Measurements from ENCODE around the gene ERN2. TPM values are rescaled to one million over a fixed set of nuclear protein-coding genes. Genes with fewer than 3 reads are reported as not detected.

ERN2 gene
- polyA plus RNA-seq, 3 donors, result not detected

DNA sequence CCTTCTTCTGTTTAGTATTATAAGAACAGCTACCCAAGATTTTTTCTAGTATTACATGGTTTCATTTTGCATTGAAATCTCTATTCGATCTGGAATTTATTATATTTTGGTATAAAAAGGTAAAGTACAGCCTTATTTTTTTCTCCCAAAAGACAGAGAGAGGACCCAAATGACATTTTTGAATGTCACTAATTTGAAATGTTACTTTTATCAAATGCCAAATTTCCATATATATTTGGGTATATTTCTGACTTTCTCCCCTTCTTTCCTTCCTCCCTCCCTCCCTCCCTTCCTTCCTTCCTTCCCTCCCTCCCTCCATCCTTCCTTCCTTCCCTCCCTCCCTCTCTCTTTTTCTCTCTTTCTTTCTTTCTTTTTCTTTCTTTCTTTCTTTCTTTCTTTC is 35.6 kb upstream of the ERN2 start:
- Histone ChIP-seq H4K20me1 (ENCODE audit: insufficient read depth, low read length) (no peaks in the 10 kb centered on the region), H3K9ac (ENCODE audit: insufficient read depth, low read length, poor library complexity, severe bottlenecking) (no peak overlapping the region), H3K9me3 (replicated peaks in 1 of 2; ENCODE audit: control insufficient read depth in 1 of 2, insufficient read depth in 1 of 2, low read length in 2 of 2) (no peaks in the 10 kb centered on the region), H3K79me2 (ENCODE audit: insufficient read depth, low read length) (no peaks in the 10 kb centered on the region), H3K4me1 (ENCODE audit: control insufficient read depth in 1 of 2, insufficient read depth in 2 of 2, low read length in 2 of 2) (no peaks in the 10 kb centered on the region), H2AFZ (ENCODE audit: insufficient read depth, low read depth, low read length, poor library complexity, severe bottlenecking) (no peak overlapping the region), H3K4me2 (replicated peaks; ENCODE audit: extremely low read depth, low read length, poor library complexity, severe bottlenecking) (no peak overlapping the region), H3K27me3 (ENCODE audit: control insufficient read depth in 2 of 2, insufficient read depth in 2 of 2, low read length in 2 of 2) (peaks cover 14 to 26% of the 10 kb centered on the region in 2 donors), H3K27ac (ENCODE audit: low read depth in 1 of 2, low read length in 2 of 2) (no peak overlapping the region), H3K4me3 (replicated peaks in 1 of 3; ENCODE audit: low read depth in 2 of 3, low read length in 3 of 3) (no peak overlapping the region), H3K36me3 (replicated peaks in 1 of 2; ENCODE audit: control insufficient read depth in 1 of 2, insufficient read depth in 2 of 2, low read length in 2 of 2) (no peaks in the 10 kb centered on the region)
- H3K27ac Mint-ChIP-seq, result no peak overlapping the region
- WGBS (ENCODE audit: insufficient coverage), result no CpG with 5 or more reads among the region's 1 CpG
- H3K4me3 Mint-ChIP-seq, result no peak overlapping the region
- DNase-seq, result no peak
- TF ChIP-seq, protein P1, sequence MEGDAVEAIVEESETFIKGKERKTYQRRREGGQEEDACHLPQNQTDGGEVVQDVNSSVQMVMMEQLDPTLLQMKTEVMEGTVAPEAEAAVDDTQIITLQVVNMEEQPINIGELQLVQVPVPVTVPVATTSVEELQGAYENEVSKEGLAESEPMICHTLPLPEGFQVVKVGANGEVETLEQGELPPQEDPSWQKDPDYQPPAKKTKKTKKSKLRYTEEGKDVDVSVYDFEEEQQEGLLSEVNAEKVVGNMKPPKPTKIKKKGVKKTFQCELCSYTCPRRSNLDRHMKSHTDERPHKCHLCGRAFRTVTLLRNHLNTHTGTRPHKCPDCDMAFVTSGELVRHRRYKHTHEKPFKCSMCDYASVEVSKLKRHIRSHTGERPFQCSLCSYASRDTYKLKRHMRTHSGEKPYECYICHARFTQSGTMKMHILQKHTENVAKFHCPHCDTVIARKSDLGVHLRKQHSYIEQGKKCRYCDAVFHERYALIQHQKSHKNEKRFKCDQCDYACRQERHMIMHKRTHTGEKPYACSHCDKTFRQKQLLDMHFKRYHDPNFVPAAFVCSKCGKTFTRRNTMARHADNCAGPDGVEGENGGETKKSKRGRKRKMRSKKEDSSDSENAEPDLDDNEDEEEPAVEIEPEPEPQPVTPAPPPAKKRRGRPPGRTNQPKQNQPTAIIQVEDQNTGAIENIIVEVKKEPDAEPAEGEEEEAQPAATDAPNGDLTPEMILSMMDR (IDR thresholded peaks at IDR 0.05), result no peak
- intact Hi-C loops (cut with micrococcal nuclease), result no loop called here
- H3K9me3 Mint-ChIP-seq, result peaks cover 0 to 6% (median 2%) of the 10 kb centered on the region in 7 donors
- H3K27me3 Mint-ChIP-seq (ENCODE audit: low read depth in 3 of 3), result peaks cover 36 to 53% (median 41%) of the 10 kb centered on the region in 3 donors
- H3K4me1 Mint-ChIP-seq, result no peaks in the 10 kb centered on the region
- H3K36me3 Mint-ChIP-seq, result no peaks in the 10 kb centered on the region

DNA sequence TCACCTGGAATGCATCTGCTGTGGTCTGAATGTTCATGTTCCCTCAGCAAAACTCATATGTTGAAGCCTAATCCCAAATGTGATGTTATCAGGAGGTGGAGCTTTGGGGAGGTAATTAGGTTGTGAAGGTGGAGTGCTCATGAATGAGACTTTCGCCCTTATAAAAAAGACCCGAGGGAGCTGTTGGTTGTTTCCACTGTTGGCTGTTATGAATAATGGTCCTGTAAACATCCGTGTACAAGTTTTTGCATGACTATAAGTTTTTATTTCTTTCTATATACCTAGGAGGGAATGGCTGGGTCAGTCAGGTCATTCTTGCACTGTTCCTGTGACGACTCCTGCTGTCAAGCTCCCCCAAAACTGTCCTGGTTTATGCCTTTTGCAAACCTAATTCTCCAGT is 32.2 kb upstream of the ERN2 start:
- peaks cover 18 to 49% (median 29%) of the 10 kb centered on the region in 3 donors for H3K27me3 Mint-ChIP-seq (ENCODE audit: low read depth in 3 of 3)
- no CpG with 5 or more reads among the region's 4 CpGs for WGBS (ENCODE audit: insufficient coverage)

More for the DNA sequence above, 32.2 kb upstream of the ERN2 start:
- Histone ChIP-seq H3K27ac (ENCODE audit: low read depth in 1 of 2, low read length in 2 of 2) (no peak overlapping the region), H3K36me3 (replicated peaks in 1 of 2; ENCODE audit: control insufficient read depth in 1 of 2, insufficient read depth in 2 of 2, low read length in 2 of 2) (no peaks in the 10 kb centered on the region), H3K4me3 (replicated peaks in 1 of 3; ENCODE audit: low read depth in 2 of 3, low read length in 3 of 3) (no peak overlapping the region), H2AFZ (ENCODE audit: insufficient read depth, low read depth, low read length, poor library complexity, severe bottlenecking) (no peak overlapping the region), H4K20me1 (ENCODE audit: insufficient read depth, low read length) (no peaks in the 10 kb centered on the region), H3K4me2 (replicated peaks; ENCODE audit: extremely low read depth, low read length, poor library complexity, severe bottlenecking) (no peak overlapping the region), H3K4me1 (ENCODE audit: control insufficient read depth in 1 of 2, insufficient read depth in 2 of 2, low read length in 2 of 2) (no peaks in the 10 kb centered on the region), H3K9ac (ENCODE audit: insufficient read depth, low read length, poor library complexity, severe bottlenecking) (no peak overlapping the region), H3K79me2 (ENCODE audit: insufficient read depth, low read length) (no peaks in the 10 kb centered on the region), H3K27me3 (ENCODE audit: control insufficient read depth in 2 of 2, insufficient read depth in 2 of 2, low read length in 2 of 2) (peaks cover 8% of the 10 kb centered on the region in 2 donors), H3K9me3 (replicated peaks in 1 of 2; ENCODE audit: control insufficient read depth in 1 of 2, insufficient read depth in 1 of 2, low read length in 2 of 2) (no peaks in the 10 kb centered on the region)
- Mint-ChIP-seq H3K36me3 (no peaks in the 10 kb centered on the region), H3K4me1 (no peaks in the 10 kb centered on the region), H3K9me3 (peaks cover 0 to 4% (median 0%) of the 10 kb centered on the region in 7 donors), H3K4me3 (no peak overlapping the region), H3K27ac (no peak overlapping the region)
- DNase-seq, result no peak
- intact Hi-C loops (cut with micrococcal nuclease), result no loop called here
- TF ChIP-seq, protein P1 (IDR thresholded peaks at IDR 0.05), result no peak
